ENCODE measurements around the gene ZIK1. TPM values are rescaled to one million over a fixed set of nuclear protein-coding genes. Genes with fewer than 3 reads are reported as not detected.

The ZIK1 gene
- total and polyA plus RNA-seq, 2 donors (not counting 3 experiments of a cell fraction or from before 2014, with no cell fraction given), result 0.79 to 2.4 TPM

DNA sequence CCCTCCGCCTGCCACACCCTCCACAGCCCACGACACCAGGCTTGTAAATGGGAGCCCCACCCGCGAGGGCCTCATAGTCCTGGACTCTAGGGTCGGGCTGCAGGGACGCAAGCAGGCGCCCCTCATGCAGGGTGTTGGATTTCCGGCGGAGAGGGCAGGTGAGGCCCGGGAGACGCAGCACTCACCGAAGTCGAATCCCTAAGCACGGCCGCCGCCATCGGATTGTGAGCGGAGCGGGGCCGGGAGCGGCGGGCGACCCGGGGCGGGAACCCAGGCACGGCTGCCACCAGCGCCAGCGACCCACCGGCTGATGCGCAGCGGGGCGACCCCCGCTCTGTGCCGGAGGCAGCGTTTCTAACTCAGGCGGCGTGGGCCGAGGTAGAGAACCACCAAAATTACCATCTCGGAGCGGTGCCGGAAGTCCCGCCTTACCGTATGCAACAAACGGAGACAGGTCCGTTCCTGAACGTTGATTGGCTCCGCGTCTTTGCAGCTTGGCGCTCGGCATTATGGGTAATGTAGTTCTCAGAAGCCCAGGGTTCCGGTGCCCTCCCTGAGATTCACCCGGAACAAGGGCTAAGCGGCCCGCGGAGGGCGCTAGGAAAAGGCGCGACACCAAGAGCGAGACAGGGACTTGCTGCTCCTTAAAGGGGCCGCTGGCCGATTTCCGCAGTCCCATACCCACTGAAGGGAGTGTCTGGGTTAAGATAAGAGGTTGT, 5.3 kb upstream of the ZIK1 start, which contains the start of gene ZNF416:
ZNF416 (minus strand) TSS at position 425 of the 719 bp plus-strand sequence; CDS start at position 218, 207 bp downstream.
- TF ChIP-seq MYC (IDR thresholded peaks at IDR 0.05; ENCODE audit: low read depth, low read length) (no peak), EZH2 (IDR thresholded peaks at IDR 0.05; ENCODE audit: borderline replicate concordance, low read depth, low read length, severe bottlenecking) (no peak), FOS (IDR thresholded peaks at IDR 0.05; ENCODE audit: borderline replicate concordance, insufficient read depth, low read length) (no peak), POLR2AphosphoS5 (IDR thresholded peaks at IDR 0.05; ENCODE audit: insufficient read depth, low read depth, low read length) (no peak), POLR2A (IDR thresholded peaks at IDR 0.05; ENCODE audit: low read depth, low read length) (no peak), JUN (IDR thresholded peaks at IDR 0.05; ENCODE audit: borderline replicate concordance, insufficient read depth, insufficient read length, low read depth) (no peak)
- TF ChIP-seq, protein P1, sequence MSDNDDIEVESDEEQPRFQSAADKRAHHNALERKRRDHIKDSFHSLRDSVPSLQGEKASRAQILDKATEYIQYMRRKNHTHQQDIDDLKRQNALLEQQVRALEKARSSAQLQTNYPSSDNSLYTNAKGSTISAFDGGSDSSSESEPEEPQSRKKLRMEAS (IDR thresholded peaks at IDR 0.05; ENCODE audit: insufficient read depth, insufficient read length), result no peak
- H3K4me2 ChIP-seq (ENCODE audit: insufficient read depth, low read length), result peak within 1 kb of the TSS; percentile 91
- H3K9ac ChIP-seq (replicated peaks; ENCODE audit: extremely low read depth, insufficient read depth, low read length), result peak within 1 kb of the TSS; percentile 65
- H3K4me3 ChIP-seq (replicated peaks in 1 of 3; ENCODE audit: insufficient read depth in 1 of 3, low read depth in 1 of 3, low read length in 3 of 3), result peak within 1 kb of the TSS; percentile 79 to 93 (median 85)
- no peaks in the 10 kb centered on the region for H4K20me1 ChIP-seq (replicated peaks; ENCODE audit: control insufficient read depth, extremely low read depth, insufficient read depth, low read length)
- dilution Hi-C loops (cut with MboI; ENCODE audit: extremely low pct_ligation_motif_present, low sequenced_read_pairs), result no loop called here
- peaks cover 10 to 13% of the 10 kb centered on the region in 2 experiments for H3K36me3 ChIP-seq (ENCODE audit: control insufficient read depth in 2 of 2, extremely low read depth in 1 of 2, insufficient read depth in 2 of 2, low read length in 2 of 2)
- ChIA-PET POLR2A (no interaction called here), CTCF (no interaction called here)
- H3K9me1 ChIP-seq (replicated peaks; ENCODE audit: control insufficient read depth, extremely low read depth, insufficient read depth, low read length), result no peaks in the 10 kb centered on the region
- FAIRE-seq (peak; percentile 99), DNase-seq (ENCODE audit: low read depth, low spot score) (peak; percentile 96)
- peak within 1 kb of the TSS; percentile 93 for H2AFZ ChIP-seq (ENCODE audit: low read depth, low read length)
- peaks cover 3% of the 10 kb centered on the region for H3K79me2 ChIP-seq (ENCODE audit: control insufficient read depth, insufficient read depth, low read length)
- intact Hi-C loops (cut with micrococcal nuclease), result loop anchor here (1.0 to 5.0 kb wide), 6 partner anchors 21 to 143 kb away; partner anchors contain the start of genes ZNF134, ZNF211, ZNF530 and ZNF549
- BruUV-seq (replicated peaks), result TSS peak; percentile 61
- H3K27me3 ChIP-seq (ENCODE audit: control insufficient read depth in 2 of 2, insufficient read depth in 2 of 2, low read length in 2 of 2), result no peaks in the 10 kb centered on the region
- H3K4me1 ChIP-seq (ENCODE audit: control insufficient read depth, extremely low read depth, insufficient read depth, low read length), result peaks cover 10% of the 10 kb centered on the region
- H3K27ac ChIP-seq (ENCODE audit: insufficient read depth, low read depth, low read length), result no peak within 1 kb of the TSS
- peaks cover 11% of the 10 kb centered on the region for H3K9me3 ChIP-seq (replicated peaks; ENCODE audit: control insufficient read depth, insufficient read depth, low read length)
